Measurements from ENCODE around the gene FPR2. TPM values are rescaled to one million over a fixed set of nuclear protein-coding genes. Genes with fewer than 3 reads are reported as not detected.

FPR2 gene
- polyA plus RNA-seq, 1 donor (not counting 4 experiments of a cell fraction or from before 2014, with no cell fraction given) = 0.05 TPM

DNA sequence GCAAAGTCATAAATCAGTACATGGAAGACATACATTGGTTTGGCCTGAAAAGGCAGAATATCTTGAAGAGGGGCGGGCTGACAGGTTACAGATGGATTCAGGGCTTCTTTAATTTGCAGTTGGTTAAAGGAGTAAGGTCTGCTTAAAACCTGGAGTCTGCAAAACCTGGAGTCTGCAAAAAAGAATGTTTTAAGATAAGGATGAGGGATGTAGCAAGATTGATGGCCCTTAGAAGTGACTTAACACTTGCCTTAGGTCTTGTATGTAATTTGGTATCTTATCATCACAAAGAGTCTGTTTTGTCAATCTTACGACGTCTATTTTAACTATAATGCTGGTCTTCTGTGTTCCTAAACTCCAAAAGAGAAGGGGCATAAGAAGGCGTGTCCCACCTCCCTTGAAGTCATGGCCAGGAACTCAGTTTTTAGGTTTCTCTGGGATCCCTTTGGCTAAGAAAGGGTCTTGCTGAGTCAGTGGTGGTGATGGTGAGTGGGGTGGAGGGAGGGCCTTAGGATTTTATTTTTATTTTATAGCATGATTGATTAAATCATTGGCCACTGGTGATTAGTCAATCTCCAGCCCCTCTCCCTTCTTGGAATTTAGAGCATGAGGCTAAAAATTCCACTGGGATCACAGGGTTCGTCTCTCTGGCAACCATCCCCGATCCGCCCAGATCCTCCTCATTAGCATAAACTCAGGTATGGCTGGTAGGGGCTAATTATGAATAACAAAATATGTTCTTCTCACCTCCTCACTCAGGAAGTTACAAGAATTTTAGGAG lies 27.0 kb upstream of the FPR2 start:
- no peaks in the 10 kb centered on the region for H3K27me3 ChIP-seq (ENCODE audit: control insufficient read depth, extremely low read depth, insufficient read depth, low read length)
- H3K36me3 ChIP-seq (ENCODE audit: control insufficient read depth in 2 of 2, extremely low read depth in 1 of 2, insufficient read depth in 2 of 2, low read length in 2 of 2) = no peaks in the 10 kb centered on the region
- dilution Hi-C loops (cut with MboI; ENCODE audit: extremely low pct_ligation_motif_present, low sequenced_read_pairs) = no loop called here
- no peak for TF ChIP-seq EZH2 (IDR thresholded peaks at IDR 0.05; ENCODE audit: low read length)
- TF ChIP-seq CTCF (optimal IDR thresholded peaks at IDR 0.05 in 1 of 3, IDR thresholded peaks at IDR 0.05 in 1 of 3, conservative IDR thresholded peaks at IDR 0.05 in 1 of 3; ENCODE audit: extremely low read depth in 1 of 3, insufficient read depth in 2 of 3, low read length in 3 of 3) = no peak
- no peak overlapping the region for H3K9ac ChIP-seq (ENCODE audit: control insufficient read depth, extremely low read depth, insufficient read depth, low read length)
- no peak overlapping the region for H2AFZ ChIP-seq (ENCODE audit: control insufficient read depth, low read length)
- no peaks in the 10 kb centered on the region for H3K4me1 ChIP-seq (ENCODE audit: control insufficient read depth, extremely low read depth, insufficient read depth, low read length)
- no peaks in the 10 kb centered on the region for H4K20me1 ChIP-seq (ENCODE audit: control insufficient read depth, extremely low read depth, insufficient read depth, low read length)
- DNase-seq (ENCODE audit: low read depth, low spot score) = no peak
- no peak overlapping the region for H3K4me3 ChIP-seq (ENCODE audit: control insufficient read depth in 2 of 3, extremely low read depth in 1 of 3, insufficient read depth in 2 of 3, low read depth in 1 of 3, low read length in 3 of 3)
- H3K9me3 ChIP-seq (ENCODE audit: control insufficient read depth, low read depth, low read length) = peaks cover 2% of the 10 kb centered on the region
- no peaks in the 10 kb centered on the region for H3K9me1 ChIP-seq (ENCODE audit: control insufficient read depth, extremely low read depth, insufficient read depth, low read length)
- H3K79me2 ChIP-seq (ENCODE audit: control insufficient read depth, insufficient read depth, low read length) = no peaks in the 10 kb centered on the region
- FAIRE-seq = no peak
- no peak overlapping the region for H3K4me2 ChIP-seq (ENCODE audit: control insufficient read depth, extremely low read depth, insufficient read depth, low read depth, low read length)
- no peak overlapping the region for H3K27ac ChIP-seq (ENCODE audit: control insufficient read depth, insufficient read depth, low read length)

- dilution Hi-C loops (cut with MboI; ENCODE audit: extremely low pct_ligation_motif_present, low sequenced_read_pairs) = no loop called here
- no peaks in the 10 kb centered on the region for H3K4me1 ChIP-seq (ENCODE audit: control insufficient read depth, extremely low read depth, insufficient read depth, low read length)
- H3K27ac ChIP-seq (ENCODE audit: control insufficient read depth, insufficient read depth, low read length) = no peak overlapping the region
- no peaks in the 10 kb centered on the region for H3K9me3 ChIP-seq (ENCODE audit: control insufficient read depth, low read depth, low read length)
- H2AFZ ChIP-seq (ENCODE audit: control insufficient read depth, low read length) = no peak overlapping the region
- no peak overlapping the region for H3K4me3 ChIP-seq (ENCODE audit: control insufficient read depth in 2 of 3, extremely low read depth in 1 of 3, insufficient read depth in 2 of 3, low read depth in 1 of 3, low read length in 3 of 3)
- DNase-seq (ENCODE audit: low read depth, low spot score) = no peak
- H3K9me1 ChIP-seq (ENCODE audit: control insufficient read depth, extremely low read depth, insufficient read depth, low read length) = no peaks in the 10 kb centered on the region
- no peak for TF ChIP-seq CTCF (optimal IDR thresholded peaks at IDR 0.05 in 1 of 3, IDR thresholded peaks at IDR 0.05 in 1 of 3, conservative IDR thresholded peaks at IDR 0.05 in 1 of 3; ENCODE audit: extremely low read depth in 1 of 3, insufficient read depth in 2 of 3, low read length in 3 of 3)
- no peak for TF ChIP-seq EZH2 (IDR thresholded peaks at IDR 0.05; ENCODE audit: low read length)
- no peaks in the 10 kb centered on the region for H4K20me1 ChIP-seq (ENCODE audit: control insufficient read depth, extremely low read depth, insufficient read depth, low read length)
- no peak for FAIRE-seq
- H3K4me2 ChIP-seq (ENCODE audit: control insufficient read depth, extremely low read depth, insufficient read depth, low read depth, low read length) = no peak overlapping the region
- H3K79me2 ChIP-seq (ENCODE audit: control insufficient read depth, insufficient read depth, low read length) = no peaks in the 10 kb centered on the region
- no peak overlapping the region for H3K9ac ChIP-seq (ENCODE audit: control insufficient read depth, extremely low read depth, insufficient read depth, low read length)
- H3K27me3 ChIP-seq (ENCODE audit: control insufficient read depth, extremely low read depth, insufficient read depth, low read length) = no peaks in the 10 kb centered on the region
- H3K36me3 ChIP-seq (ENCODE audit: control insufficient read depth in 2 of 2, extremely low read depth in 1 of 2, insufficient read depth in 2 of 2, low read length in 2 of 2) = no peaks in the 10 kb centered on the region
These were observed 25.1 kb upstream of the FPR2 start for GRCh38 chr19:51735759-51736449.
